Measurements from ENCODE around the gene SPAG16.

Gene SPAG16

DNA sequence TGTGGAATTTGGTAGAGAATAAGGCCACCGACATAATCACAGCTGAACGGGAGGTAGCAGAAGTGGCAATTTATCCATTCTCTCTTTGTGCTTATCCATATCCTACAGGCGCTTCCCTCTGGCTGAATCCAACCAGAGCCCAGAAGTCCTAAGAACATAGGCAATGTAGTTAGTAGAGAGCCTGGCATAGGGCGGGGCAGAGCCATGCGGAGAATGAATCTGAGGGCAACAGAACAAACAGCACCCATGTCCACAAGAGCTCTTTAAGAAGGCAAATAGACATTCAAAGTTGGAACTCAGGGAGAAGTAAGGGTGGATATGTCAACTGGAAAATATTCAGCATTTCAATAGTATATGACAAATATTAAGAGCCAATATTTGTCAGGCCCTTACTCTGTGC is 820.7 kb downstream of the SPAG16 start:
- no peak for DNase-seq

DNA sequence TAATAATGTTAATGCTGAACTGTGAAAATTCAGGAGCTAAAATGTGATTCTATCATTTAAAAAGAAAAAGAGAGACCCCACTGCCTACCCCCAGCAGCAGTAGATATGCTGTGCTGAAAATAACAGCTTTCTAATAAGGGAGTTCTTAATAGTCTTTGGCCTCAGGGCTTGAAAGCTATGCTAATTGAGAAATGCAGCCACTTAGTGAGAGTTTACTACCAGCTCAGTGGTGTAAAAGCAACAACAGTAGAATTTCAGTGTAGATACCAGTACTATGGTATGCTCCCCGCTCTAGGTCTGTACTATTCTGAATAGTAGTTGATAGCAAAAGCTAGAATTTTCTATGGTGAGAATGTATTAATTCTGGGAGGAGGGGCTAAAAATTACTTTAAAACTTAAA is 823.5 kb downstream of the SPAG16 start:
- no peak for DNase-seq

DNA sequence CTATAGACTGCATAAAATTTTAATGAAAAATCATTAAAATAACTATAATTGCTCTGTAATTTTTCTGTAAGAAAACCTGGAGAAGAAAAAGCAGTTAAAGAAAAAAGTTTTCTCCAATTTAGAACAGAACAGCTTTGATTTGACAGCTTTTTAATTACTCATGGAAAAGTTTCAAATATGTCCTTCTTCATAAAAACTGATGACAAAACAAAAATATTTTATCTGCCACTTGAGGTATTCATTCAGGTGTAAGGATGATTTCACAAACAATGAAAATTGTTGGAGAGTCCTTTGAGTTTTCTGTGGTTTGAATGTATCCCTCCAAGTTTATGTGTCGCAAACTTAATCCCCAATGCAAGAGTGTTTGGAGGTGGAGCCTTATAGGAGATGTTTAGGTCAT is 824.3 kb downstream of the SPAG16 start:
- no peak for DNase-seq

DNA sequence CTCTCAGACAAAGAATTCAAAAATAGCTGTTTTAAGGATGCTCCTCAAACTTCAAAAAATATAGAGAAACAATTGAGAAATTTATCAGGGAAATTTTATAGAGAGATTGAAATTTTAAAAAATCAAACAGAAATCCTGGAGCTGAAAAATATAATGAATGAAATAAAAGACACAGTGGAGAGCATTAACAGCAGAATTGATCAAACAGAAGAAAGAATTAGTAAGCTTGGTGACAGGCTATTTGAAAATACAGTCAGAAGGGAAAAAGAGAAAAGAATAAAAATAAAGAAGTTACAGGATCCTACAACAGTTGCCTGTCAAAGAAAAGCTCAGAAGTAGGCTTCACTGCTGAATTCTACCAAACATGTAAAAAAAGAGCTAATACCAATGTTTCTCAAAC is 832.8 kb downstream of the SPAG16 start:
- no peak for DNase-seq

DNA sequence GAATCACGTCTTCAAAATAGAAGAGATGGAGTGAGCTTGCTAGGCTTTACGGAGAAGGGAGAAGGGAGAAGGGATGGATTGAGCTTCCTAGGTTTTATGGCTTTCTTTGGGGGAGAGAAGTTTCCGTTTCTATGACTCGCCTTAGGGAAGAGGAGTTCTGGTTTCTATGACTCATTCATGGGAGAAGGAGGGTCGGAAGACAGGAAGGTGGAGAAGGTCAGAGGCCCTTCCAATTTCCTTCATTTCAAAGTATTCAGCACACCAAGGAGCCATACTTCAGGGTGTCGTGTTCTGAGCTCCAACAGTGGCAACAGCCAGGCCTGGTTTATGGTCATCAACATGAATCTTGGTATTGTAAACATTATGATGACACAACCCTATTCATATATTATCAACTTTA is 841.9 kb downstream of the SPAG16 start:
- DNase-seq = no peak

DNA sequence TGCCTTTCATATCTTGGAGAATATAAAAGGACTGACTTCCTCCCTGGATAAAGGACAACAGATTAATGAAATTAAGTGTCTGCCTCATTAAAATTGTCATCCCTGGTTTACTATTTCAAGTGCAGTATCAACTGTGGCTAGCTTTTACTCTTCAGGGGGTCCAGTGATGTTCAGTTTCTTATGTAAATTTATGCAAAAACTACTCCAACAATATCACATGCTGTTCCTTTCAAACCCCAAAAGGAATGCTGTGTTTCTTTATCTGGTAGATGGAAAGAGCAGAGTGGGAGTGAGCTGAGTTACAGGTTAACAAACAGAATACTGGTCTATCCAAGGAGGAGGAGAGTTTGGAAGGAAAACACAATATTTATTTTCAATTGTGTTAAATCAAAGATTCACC is 842.9 kb downstream of the SPAG16 start:
- DNase-seq = no peak

DNA sequence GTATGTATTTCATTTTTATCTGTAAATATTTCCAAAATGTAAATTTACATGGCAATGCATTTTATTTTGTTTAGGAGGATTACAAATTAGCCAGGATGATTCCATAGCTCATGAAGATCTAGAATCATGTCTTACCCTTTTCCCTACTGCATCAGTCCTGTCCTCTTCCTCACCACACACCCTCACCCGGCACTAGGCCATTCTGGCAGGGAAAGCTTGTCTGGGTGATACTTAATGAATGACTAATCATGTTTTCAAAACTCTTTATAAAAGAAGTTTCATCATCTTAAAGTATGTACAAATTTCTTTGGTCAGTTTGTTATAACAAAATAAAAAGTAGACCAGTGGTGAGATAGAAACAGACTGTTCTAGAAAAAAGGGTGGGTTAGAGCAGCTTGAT is 843.3 kb downstream of the SPAG16 start:
- no peak for DNase-seq

DNA sequence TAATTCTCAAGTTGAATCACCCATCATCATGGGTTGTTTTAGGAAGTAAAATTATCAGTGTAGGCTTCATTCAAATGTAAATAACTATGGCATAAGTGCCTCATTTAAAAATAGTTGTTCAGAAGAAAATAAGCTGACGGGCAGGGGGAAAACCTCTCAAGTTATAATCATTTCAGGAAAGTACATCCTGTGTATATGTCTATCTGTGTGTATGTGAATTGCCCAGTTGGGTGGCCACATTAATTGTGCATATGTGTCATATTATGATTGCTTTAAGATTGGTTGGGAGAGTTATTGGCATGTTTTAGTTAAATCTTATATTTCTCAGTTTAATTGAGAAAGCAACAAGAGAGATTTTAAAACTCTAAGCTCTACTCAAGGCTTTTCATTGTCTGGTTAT is 843.8 kb downstream of the SPAG16 start:
- DNase-seq = no peak

DNA sequence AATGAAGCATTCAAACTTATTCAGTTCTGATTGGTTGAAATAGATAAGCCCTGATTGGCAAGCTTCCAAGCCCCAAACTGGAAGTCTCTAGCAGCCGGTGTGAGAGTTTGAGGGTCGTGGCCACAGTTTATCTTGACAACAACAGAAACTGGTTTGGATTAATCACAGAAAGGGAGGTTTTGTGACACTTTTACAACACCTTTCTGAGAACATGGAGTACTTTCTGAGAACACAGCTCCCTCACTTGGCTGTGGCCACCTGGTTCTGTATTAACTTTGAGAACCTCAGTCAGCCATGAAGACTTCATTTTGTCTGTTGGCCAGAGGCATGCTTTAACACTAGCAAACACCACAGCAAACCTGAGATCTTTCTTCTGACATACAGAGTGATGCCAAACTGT is 845.9 kb downstream of the SPAG16 start:
- DNase-seq = no peak

DNA sequence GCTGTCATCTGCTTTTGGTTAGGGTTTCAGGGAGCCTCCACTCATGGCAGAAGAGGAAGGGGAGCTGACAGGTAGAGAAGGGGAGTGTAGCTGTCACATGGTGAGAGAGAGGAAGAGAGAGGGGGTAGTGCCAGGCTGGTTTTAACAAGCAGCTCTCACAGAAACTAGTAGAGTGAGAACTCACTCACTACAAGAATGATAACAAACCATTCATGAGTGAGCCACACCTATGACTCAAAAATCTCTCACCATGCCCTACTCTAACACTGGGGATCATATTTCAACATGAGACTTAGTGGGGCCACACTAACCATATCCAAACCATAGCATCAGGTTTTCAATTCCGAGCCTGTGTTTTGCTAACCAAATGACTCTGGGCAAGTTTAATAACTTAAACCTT is 851.7 kb downstream of the SPAG16 start:
- no peak for DNase-seq

DNA sequence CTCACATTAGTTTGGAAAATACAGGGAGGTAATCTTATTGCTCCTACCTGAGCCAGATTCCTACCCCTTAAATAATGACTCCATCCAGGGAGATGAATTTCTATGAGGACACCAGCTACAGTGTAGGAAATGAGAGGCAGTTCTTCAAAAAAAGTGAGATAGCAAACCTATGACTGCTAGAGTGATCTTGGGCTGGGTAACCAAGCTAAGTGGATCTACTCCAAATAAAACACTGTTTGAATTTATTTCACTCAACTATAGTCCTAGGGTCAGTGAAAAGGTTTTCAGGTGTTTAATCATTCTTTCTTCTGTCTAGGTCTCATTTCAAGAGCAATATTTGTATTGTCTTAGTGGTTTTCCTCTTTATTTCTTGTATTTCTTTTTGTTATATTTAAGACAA is 854.5 kb downstream of the SPAG16 start:
- no peak for DNase-seq

DNA sequence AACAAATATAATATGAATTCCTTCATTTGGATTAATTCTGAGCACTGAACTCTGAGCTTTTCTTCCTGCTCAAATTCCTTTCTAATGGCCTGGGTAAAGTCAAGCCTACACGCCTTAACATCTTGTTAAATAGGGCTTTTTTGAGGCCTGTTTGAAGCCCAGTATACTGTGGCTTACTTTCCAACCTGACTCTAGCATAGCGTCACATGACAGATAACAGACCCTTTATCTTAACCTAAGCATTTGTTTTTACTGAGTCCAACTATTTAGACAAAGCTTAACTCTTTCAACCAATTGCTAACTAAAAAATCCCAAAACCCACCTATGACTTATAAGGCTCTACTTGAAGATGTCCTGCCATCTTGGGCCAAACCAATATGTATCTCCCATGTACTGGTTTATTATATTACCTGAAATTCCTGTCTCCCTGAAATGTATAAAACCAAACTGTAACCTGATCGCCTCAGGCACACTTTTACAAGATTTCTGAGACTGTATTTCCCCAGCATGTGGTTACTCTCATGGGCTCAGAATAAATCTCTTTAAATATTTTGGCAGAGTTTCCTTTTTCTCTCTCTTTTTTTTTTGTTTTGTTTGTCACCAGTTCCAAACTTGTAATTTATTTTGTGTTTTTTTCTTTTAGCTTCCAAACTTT is 855.5 kb downstream of the SPAG16 start:
- DNase-seq = no peak

DNA sequence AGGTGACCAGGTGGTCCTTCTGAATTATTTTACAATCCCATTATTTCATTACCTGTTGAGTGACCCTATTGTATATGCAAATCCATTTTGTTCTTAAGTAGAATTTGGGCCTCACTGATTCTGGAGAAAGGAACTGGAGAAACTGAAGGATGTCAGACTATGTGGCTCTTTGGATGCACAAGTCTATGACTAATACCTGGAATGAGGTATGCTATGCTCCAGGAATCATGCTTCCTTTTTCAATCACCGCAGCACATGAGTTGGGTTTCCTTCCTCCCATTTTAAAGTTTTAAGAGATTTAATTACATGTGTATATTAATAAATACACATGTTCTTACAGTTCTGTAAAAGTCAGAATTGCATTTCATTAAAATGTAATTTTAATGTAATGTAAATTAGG is 872.7 kb downstream of the SPAG16 start:
- no peak for DNase-seq

DNA sequence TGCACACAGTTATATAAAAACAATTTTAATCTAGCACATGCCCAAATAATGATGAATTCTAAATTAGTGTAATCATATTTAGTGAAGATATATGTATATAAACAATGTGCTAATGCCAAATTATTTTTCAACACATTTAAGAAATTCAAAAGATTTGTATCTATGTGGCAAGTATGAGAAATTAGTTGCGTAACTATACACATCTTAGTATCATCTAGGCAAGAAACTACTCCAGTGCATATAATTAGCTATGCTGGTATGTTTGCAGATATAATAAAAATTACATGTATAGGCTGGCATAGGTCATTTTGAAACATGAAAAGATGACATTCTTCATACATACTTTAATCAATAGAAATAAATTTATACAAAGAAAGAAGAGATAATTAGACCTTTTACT is 874.6 kb downstream of the SPAG16 start:
- DNase-seq = no peak

DNA sequence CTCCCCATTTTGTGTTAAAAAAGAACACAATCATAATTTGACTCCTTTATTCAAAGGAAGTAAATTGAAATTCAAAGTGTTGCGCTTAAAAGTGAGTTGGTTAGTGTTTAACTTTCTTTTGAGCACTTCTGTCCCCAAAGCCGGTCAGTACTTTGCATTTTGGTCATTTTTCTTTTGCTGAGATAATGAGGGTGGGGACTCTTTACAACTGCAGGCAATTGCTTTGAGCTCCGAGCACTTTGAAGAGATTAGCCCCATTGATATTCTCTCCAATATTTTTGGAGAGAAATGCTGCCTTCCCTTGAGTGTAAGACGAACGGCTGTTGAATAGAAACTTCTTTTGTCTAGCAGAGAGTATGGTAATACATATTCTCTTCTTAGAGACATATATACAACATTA is 885.0 kb downstream of the SPAG16 start:
- no peak for DNase-seq

DNA sequence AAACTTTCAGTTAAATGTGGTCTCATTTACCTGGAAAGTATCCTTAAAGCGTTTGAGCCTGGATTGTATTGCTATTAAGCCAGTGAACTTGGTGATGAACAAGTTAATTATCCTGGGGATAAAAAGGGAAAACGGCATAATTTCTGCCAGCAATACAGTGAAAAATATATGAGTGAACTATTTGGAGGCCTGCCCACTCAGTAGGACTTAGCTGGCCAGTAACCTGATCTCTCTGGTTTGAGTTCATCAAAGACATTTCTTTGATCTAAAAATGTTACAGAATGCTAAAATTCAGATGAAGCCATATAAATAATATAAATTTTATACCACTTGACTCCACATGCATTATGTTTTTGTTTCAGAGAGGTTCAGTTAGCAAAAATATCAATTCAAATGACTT is 885.5 kb downstream of the SPAG16 start:
- no peak for DNase-seq

DNA sequence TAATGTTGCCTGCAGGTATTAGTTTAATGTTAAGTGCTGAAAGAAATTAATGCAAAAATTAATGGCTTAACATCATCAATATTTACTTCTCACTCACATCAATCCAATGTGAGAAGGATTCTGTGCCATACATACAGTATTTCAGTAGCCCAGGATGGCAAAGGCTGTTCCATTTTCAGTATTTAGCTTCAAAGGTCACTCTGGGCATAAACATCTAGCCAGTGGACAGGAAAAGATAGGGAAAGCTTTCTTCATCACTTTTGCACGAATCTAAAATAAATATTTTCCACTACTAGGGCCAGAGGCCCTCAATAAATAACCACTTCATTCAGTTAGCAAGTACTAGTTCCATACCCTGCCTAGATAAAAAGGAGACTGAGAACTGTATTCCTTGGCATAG is 890.3 kb downstream of the SPAG16 start:
- no peak for DNase-seq

DNA sequence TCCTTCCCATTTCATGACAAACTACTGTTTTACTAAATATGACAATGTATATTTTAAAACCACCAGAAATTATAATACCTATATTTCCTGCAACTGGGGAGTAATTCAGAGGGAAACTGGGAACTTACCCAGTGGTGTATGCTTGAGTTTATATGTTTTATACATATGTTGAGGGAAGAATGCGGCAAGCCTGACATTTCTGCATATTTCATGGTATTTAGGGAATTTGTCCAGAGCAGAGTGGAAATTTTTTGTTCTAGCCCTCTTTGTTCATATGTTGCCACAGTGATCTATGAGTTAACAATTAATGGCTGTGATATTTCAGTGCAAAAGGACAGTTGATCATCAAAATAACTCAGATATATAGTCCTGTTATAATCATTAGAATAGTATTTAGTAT is 895.8 kb downstream of the SPAG16 start:
- no peak for DNase-seq

DNA sequence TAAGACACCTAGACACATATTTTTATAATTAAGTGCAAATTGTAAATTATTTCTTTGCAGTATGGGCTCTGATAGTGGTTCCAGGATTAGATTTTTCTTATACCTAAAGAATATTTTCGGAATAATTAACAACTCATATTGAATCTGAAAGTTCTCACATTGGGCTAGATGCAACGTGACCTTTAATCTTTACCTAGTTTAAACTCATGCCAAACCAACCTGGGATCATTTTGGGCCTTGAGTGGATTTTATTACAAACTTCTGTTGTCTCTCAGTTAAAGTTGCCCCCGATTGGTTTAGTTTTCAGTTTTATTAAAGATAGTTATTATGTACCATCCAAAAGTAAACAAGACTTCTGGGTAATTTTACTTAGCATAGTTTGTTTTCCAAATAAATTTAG is 896.4 kb downstream of the SPAG16 start:
- DNase-seq = no peak

DNA sequence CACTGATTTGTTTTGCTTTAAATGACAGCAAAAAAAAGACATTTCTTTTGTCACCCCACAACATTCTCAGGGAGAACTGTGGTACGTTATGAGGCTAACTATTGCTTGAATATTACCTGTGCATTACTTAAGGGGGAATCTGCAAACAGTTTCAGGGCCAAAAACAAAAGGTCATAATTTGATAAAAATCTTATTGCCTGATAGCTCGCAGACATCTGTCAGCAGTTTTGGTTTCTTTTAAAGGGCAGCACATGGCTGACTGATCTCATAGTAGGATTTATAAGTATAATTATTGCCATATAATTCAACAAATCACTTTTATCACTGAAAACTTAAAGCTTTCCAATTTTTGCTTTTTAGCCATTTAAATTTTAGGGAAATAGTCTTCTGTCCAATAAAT is 900.2 kb downstream of the SPAG16 start:
- DNase-seq = no peak

DNA sequence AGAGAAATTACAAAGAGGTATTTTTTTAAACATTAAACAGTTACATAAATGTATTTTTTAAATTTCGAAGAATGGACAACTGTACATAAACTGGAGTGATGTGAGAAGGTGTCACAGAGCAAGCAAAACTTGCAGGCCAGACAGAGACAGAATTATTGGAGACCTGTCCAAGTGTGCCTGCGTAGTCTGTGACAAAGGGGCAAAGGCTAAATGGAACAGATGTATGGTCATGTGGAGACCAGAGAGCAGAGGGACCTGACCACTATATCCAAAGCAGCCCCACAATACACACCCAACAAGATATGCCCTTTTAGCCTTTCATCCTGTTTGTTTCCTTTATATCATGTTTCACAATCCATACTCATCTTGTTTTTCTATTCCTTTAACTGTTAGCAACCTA is 901.3 kb downstream of the SPAG16 start:
- DNase-seq = no peak

DNA sequence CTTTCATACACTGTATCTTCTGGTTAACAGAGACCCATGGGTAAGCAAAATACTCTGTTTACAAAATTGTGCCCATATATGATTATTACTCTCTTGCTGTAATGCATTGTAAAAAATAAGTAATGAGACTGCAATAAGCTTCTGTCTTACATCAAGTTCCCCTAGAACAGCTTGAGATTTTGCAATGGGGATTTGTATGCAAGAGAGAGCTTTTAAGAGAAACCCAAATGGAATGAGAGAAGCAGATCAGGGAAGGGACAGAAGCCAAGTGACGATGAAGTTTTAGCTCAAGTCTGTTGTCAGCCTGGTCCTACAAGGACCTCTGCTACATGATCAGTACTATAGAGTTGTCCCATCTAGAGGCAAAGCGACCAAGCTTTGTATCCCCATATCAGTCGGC is 908.4 kb downstream of the SPAG16 start:
- DNase-seq = no peak

DNA sequence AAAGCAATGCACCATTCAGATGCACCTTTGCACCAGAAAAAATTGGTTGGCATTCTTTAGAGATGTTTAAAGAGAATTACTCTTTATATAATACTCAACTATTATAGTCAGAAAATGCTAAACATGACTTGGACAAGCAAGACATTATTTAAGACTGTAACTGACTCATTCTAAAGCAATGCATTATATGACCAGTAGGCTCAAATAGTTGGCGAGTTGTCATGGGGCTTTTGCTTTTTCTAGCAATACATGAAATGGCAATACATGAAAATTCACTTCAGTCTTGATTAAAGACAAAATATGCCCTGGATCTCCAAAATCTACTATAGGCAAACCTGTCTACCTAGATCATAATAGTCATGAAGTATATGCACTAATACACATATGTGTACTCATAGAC is 909.7 kb downstream of the SPAG16 start:
- DNase-seq = no peak

DNA sequence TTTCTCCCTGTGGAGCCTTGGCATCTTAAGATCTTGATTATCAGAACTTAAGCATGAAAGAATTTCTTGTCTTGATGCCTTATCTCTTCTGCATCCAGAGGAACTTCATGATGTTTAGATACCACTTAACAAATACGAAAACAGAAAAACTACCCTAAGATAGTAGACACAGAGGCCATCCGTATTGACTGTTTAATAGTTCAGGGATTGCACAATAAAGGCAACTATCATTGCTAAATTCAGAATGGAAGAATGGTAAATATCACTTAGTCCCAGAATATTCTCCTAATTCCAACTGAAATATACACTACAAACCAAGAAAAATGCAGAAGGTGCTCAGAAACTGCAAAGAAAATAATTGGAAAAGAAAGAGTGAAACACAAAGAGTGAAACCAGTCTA is 912.0 kb downstream of the SPAG16 start:
- no peak for DNase-seq

DNA sequence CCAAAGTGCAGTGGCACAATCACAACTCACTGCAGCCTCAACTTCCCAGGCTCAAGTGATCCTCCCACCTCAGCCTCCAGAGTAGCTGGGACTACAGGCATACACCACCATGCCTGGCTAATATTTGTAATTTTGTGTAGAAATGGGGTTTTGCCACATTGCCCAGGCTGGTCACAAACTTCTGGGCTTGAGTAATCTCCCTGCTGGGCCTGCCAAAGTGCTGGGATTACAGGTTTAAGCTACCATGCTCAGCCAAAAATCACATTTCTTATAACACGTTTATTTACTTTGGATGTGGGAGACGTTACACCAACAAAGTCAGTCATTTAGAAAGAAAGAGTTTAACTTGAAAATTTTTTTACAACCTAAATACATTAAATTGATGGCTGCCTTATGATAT is 917.6 kb downstream of the SPAG16 start:
- DNase-seq = no peak

DNA sequence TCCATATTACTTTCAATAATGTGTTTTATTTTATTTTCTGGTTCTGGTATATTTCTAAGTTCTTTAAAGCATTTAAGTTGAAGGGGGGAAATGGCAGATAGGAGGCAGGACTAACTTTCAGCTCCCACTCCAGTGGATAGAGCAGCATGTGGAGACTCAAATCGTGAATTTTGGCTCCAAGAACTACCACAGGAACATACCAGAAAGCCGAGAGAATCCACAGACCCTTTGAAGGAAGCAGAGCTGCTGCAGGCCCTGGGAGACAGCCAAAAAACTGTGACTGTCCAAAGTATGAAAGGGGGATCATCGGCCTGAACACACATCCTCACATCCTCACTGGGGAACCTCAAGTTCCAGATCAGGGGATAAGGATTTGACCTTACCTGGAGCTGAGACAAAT is 919.0 kb downstream of the SPAG16 start:
- no peak for DNase-seq
